ENCODE results near the gene MTERF4.
"Not testable (repeated sequence)": the region's sequence is repeated elsewhere in the genome, so short reads cannot be mapped to it uniquely, and the experiment has no call there.

Gene MTERF4

DNA sequence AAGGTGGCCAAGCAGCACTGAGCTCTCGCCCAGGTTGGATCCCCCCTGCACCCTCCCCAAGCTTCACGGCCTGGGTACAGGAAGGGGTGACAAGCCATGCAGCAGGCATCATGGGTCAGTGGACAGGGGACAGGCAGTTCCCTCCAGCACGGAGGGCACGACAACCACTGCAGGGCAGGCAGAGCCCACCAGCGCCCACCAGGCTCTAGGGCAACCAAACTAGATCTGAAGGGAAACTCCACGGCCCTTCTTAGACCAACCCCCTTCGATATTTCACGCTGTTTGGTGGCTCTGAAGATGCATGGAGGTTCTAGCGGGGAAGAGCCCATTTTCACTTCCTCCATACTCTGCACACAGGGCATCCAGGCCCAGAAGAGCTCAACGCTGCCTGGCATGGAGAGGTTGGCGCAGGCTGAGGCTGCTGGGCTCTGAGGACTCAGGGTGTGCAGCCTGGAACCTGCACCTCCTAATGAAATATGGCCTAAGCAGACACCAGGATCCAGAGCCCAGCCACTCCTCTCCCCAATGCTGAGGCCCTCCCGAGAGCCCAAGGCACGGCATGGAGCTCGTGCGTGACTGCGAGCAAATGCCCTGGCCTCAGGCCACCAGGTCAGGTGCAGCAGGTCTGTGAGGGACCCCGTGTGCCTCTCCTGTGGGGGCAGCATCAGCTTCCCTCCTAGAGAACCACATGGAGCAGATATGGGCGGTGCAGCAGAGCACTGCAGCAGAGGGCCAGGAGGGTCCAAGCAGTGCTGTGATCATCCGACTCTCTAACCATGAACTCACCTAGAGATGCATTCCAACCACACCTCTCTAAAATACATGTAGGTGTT lies 8.7 kb upstream of the MTERF4 start:
- no peak for DNase-seq

GRCh38 chr2:241110089-241110606 lies 8.1 kb upstream of the MTERF4 start:
- DNase-seq, result no peak

- no peak for DNase-seq
These were observed 7.4 kb upstream of the MTERF4 start for GRCh38 chr2:241109210-241110088.

DNA sequence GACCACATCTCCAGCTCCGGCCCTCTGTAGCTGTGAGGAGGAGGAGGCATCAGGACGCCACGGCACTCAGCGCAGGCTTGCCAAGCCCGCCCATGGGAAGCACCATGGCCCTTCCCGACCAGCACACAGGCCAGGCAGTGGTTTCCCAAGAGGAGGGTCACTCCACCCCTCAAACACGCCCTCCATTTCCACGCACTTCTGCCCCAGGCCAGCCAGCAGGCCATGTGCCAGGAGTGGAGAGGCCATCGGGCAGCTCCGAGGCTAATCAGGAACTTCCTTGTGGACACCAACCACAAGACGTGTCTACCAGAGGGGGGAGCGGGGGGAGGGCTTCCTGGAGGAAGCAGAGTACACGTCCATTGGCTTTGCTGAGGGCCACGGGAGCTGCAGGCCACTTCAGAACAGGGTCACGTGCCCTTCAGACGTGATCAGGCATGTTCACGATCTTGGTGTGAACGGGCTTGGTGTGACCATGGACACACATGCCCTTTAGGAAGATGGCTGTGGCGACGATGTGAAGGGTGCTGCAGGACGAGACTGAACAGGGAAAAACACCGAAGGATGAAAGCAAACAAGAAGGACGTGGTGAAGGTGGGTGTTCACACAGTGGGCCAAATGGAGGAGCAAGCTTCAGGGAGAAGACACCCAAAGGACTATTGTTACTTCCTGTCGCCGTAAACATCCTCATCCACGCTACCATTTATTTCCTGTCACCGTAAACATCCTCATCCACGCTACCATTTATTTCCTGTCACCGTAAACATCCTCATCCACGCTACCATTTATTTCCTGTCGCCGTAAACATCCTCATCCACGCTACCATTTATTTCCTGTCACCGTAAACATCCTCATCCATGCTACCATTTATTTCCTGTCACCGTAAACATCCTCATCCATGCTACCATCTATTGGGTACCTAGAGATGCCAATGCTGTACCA lies 6.5 kb upstream of the MTERF4 start:
- no peak for DNase-seq

GRCh38 chr2:241107031-241107783 lies 5.1 kb upstream of the MTERF4 start:
- DNase-seq, result no peak

GRCh38 chr2:241105641-241106040 lies 3.6 kb upstream of the MTERF4 start:
- DNase-seq, result no peak

- DNase-seq, result not testable (repeated sequence)
These were observed 2.5 kb upstream of the MTERF4 start for GRCh38 chr2:241104611-241105010.

- DNase-seq, result no peak
These were observed 1.1 kb upstream of the MTERF4 start for GRCh38 chr2:241103176-241103595.

DNA sequence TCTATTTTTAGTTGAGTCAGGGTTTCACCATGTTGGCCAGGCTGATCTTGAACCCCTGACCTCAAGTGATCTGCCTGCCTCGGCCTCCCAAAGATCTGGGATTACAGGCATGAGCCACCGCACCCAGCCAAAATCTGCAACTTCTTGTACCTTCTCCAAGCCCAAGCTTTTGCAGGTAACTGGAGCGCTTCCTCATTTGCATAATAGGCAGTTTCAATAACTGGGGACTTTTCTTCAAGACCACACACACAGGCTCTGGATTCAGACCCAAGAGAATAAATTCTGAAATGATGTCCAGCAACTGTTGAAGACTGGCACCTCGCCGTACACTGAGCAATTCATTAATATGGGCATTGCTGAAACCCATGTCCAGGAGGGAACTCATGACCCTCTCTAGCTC lies 2.8 kb downstream of the MTERF4 start:
- no peak for DNase-seq

GRCh38 chr2:241096979-241097378 lies 5.1 kb downstream of the MTERF4 start:
- DNase-seq, result no peak

GRCh38 chr2:241095594-241096290 lies 6.3 kb downstream of the MTERF4 start:
- DNase-seq, result no peak

- DNase-seq, result no peak
These were observed 7.1 kb downstream of the MTERF4 start for GRCh38 chr2:241094924-241095420.

- no peak for DNase-seq
These were observed 7.9 kb downstream of the MTERF4 start for GRCh38 chr2:241094172-241094571.

DNA sequence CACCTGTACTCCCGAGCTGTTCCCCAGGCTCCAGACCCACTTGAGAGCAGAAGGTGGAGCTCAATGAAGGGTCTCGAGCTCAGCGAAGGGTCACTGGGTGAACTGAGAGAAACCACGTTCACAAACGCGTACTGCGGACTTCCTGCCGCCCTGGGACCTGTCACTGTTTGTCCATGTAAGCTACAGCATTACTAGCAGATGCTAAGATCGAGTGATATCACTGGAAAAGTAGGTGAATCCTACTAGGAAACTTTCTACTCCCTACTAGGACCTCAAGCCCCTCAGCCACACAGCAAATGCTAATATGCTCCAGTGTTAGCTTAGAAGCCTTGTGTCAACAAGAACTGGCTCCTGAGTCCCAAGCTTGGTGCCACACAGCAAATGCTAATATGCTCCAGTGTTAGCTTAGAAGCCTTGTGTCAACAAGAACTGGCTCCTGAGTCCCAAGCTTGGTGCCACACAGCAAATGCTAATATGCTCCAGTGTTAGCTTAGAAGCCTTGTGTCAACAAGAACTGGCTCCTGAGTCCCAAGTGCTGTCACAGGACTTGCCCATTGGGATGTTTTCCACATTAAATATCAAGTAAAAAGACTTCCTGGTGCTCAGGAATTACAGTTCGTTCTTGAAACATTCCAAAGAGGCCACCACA lies 8.8 kb downstream of the MTERF4 start:
- not testable (repeated sequence) for DNase-seq

DNA sequence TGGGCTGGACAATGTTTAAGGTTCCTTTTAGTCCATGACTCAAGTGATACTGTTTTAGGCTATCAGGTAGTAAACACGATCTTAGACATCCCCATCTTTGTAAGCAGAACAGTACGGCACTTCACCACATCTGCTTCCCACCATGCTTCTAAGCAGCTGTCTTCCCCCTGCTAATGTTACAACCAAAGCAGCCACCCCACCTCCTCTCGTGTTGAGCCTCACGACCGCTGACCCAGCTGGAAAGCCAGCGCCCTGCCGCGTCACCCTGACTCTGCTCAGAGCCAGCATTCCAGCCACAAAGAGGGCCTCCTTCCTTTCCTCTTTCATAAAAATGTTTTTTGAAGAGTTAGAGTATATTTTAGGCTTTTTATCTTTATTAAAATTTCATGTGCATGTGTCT lies 9.4 kb downstream of the MTERF4 start:
- no peak for DNase-seq

GRCh38 chr2:241091734-241092445 lies 10.2 kb downstream of the MTERF4 start:
- DNase-seq, result no peak

DNA sequence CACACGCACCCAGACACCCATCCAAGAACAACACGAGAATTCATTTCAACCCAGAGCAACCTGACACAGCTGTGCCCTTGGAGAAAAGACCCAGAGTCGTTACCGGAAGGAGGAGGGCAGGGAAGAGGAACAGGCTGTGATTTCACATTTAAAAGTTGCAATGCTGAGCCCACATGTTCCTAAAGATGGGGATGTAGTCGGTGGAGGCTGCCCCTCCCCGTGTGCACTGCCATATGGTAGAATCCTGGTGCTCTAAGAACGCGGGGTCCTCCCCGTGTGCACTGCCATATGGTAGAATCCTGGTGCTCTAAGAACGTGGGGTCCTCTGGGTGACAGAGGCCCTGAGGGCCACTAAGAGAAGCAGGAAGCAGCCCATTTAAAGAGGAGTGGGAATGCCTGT lies 10.9 kb downstream of the MTERF4 start:
- no peak for DNase-seq

GRCh38 chr2:241088791-241089732 lies 13.0 kb downstream of the MTERF4 start:
- DNase-seq, result no peak

DNA sequence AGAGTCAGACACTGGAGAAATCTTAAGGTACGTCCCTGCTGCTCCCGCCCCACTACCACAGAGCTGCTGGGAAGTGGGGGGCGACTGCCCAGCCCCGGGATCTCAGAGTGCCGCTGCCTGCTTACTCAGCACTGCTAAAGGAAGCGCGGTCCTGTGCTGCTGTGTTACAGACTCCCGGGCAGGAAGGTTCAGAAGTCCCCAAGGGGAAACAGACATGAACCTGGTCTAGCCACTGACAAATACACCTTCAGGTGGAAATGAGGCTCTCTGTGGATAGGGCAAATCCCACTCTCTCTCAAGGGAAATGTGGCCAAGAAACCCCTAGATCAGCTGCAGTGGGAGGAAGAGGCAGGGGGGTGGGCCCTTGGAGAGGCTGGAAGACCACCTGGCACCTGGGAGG lies 13.7 kb downstream of the MTERF4 start:
- DNase-seq, result no peak
